ENCODE data around the gene FAR1.

FAR1 gene

DNA sequence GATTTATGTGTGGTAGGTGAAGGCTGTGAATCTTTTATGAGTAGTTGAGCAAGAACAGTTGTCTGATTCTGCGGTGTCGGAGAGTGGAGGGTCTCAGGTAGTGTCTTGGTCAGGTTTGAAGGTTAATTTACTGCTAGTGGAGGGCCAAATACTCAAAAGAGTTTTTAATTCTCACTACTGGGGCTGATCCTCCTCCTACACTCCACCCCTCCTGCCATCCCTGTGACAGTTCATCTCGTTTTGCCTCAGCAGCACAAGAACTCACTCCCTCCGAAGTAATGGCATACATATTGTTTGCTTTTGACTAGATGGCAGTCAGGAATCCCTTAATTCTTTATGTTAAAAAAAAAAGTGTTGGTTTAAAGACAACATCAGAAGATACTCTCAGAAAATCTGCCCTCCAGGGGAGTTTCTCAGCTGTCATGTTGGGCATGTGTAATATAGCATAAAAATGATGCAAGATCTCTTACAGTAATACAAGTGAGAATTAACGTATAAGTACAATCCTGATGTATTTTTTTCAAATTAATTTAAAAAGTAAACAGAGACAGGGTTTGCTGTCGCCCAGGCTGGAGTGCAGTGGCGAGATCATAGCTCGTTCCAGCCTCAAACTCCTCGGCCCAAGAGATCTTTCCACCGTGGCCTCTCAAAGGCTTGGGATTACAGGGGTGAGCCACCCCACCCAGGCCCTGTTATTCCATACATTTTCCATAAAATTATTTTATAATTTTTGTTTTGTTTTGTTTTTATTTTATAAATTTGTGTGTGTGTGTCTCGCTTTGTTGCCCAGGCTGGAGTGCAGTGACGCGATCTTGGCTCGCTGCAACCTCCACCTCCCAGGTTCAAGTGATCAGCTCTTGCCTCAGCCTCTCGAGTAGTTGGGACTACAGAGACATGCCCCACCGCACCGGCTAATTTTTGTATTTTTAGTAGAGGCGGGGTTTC is 1.3 kb downstream of the FAR1 start:
- in situ Hi-C loops (cut with HindIII; ENCODE audit: low sequenced_read_pairs), result no loop called here

GRCh38 chr11:13672576-13673210 is 4.2 kb downstream of the FAR1 start:
- in situ Hi-C loops (cut with HindIII; ENCODE audit: low sequenced_read_pairs), result no loop called here

DNA sequence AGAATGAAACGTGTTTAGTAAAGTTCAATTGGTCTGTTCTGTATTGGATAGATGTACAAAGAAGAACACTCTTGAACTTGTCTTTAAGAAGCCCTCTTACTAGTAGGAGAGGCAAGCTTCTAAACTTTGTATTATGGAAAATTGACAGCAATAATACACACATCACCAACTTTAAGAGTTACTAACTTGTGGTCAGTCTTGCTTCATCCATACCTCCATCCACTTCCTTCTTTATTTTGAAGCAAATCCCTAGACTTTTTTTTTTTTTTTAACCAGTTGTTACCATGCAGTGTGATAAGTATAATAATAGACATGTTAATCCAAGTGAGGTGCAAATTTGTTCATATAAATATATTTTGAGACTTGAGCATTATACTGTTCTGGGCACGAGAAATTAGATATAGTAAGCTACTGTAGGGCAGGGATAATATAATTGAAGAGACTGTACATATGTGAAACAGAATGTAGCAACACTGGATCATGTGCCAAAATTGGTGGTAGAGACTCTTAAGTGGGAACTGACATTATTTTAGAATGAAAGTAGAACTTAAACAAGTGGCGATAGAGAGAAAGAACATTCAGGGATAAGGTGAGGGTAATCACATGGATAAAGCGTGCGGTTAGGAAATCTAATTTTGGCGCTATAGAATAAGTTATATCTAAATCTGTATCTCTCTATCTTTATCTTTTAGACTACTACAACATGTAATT is 6.5 kb downstream of the FAR1 start:
- in situ Hi-C loops (cut with HindIII; ENCODE audit: low sequenced_read_pairs), result no loop called here

DNA sequence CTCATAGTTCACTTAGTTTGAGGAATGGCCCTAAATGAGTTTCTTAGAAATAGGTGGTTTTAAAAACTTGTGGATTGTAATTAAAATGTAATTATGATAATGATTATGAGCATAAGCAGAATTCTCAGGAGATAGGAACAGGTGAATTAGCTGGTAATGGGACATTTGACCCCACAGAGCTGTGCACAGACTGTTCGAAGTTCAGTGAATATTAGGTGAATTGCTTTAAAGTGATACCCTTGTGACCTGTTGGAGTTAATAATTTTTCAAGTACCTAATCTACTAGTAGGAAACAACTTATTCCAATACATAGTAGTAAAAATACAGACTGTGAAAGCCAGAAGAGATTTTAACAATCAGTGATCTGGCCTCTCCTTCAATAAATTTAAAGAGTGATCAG is 8.1 kb downstream of the FAR1 start:
- in situ Hi-C loops (cut with HindIII; ENCODE audit: low sequenced_read_pairs), result no loop called here

DNA sequence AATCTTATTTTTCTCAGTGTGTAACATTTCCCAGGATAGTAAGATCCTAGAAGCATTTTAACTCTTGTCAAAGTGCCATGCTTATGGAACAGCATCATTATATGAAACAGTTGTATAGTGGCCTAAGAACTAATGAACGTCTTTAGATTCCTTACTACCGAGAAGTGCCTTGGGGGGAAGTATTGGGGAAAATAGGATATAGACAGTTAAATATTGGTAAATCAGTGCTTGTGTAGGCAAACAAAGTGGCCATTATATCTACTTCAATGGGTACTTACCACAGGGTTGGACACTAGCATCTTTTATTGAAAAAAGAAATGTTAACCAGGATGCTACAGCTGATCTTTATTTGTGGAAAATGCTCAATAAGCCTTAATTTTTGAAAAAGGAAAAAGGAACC is 11.3 kb downstream of the FAR1 start:
- in situ Hi-C loops (cut with HindIII; ENCODE audit: low sequenced_read_pairs), result no loop called here

DNA sequence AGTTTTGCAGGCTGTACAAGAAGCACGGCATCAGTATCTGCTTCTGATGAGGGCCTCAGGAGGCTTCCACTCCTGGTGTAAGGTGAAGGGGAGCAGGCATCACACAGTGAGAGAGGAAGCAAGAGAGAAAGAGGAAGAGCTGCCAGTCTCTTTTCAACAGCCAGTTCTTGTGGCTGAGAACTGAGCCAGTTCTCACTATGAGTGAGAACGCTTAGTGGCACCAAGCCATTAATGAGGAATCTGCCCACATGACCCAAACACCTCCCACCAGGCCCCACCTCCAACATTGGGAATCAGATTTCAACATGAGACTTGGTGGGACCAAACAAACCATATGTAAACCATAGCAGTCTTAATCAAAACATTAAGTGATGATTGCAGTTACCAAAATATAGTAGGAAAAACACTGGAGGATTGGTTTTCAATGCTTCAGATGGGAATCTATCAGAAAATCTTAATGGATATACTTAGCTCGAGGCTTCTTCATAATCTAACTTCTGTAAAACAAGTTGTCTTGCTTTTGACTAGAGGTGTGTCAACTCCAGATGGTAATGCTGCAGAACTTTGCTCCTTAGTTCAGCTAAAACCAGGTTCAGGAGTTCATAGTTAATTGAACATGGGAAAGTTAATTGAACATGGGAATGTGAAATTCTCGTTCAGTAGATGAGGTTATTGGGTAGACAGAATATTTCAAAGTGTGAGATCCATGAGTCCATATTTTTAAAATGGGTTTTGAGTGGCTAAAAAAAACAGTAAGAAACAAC is 12.2 kb downstream of the FAR1 start:
- in situ Hi-C loops (cut with HindIII; ENCODE audit: low sequenced_read_pairs), result no loop called here

DNA sequence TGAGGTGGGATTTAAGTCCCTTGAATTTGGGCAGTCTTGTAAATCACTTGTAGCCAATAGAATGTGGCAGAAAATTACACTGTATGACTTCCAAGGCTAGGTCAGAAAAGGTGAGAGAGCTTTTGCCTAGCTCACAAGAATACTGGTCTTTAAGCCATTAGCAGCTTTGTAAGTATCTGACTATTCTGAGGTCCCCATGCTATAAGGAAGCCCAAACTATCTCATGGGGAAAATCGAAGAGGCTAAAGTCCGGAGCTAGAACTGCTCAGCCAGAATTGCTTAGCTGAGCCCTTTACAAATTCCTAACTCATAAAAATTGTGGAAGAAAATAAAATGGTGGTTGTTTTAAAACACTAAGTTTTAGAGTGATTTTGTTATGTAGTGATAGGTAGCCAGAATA is 13.0 kb downstream of the FAR1 start:
- in situ Hi-C loops (cut with HindIII; ENCODE audit: low sequenced_read_pairs), result no loop called here

DNA sequence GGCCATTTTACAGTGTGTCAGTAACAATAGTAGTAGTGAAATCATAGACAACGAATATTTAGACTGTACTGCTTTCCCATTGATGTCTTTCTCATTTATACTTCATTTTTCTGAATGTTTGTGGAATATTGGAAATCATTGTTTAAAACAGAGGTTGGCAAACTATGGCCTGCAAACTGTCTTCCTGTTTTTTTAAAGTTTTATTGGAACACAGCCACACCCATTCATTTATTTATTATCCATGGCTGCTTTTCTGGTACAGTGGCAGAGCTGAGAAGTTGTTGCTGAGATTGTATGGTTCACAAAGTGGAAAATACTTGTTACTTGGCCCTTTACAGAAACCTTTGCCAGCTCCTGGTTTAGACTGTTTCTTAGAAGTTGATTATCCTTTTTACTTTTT is 13.7 kb downstream of the FAR1 start:
- in situ Hi-C loops (cut with HindIII; ENCODE audit: low sequenced_read_pairs), result no loop called here

GRCh38 chr11:13685461-13686108 is 17.1 kb downstream of the FAR1 start:
- in situ Hi-C loops (cut with HindIII; ENCODE audit: low sequenced_read_pairs), result no loop called here

DNA sequence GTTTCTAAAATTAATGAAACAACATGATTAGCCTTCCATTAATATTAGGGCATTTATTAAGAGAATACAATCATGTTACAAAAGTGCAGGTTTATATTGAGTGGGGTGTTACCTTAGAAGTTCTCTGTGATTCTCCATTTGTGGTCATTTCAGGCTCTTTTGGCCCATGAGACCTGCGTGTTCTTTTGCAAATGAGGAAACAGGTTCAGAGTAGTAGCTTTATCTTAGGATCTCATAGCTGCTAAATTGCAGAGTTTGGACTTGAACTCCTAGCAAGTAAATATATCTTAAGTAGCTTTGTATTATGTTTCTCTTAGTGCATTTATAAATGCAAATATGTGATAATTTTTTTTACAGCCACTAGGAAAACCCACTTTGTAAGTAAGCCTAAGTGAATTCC is 18.3 kb downstream of the FAR1 start:
- in situ Hi-C loops (cut with HindIII; ENCODE audit: low sequenced_read_pairs), result no loop called here

DNA sequence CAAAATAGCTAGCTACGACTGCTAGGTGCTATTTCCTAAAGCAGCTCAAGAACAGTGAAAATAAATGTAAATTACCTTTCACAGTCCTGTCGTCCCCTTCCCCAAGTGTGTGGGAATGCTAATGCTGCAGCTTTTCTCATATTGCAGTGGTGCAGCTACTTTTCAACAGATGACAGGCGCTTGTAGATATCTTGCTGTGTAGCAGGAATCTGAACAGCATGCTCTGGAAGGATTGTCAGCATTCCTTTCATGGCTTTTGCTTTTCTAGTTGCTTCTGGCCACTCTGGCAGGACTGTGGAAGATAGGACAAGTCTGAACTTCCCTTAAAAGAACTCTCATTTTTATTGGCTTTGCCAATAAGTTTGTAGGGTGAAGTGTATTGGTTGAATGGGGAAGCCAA is 18.8 kb downstream of the FAR1 start:
- in situ Hi-C loops (cut with HindIII; ENCODE audit: low sequenced_read_pairs), result no loop called here

- in situ Hi-C loops (cut with HindIII; ENCODE audit: low sequenced_read_pairs), result no loop called here
These were observed 22.9 kb downstream of the FAR1 start for GRCh38 chr11:13691286-13691899.

DNA sequence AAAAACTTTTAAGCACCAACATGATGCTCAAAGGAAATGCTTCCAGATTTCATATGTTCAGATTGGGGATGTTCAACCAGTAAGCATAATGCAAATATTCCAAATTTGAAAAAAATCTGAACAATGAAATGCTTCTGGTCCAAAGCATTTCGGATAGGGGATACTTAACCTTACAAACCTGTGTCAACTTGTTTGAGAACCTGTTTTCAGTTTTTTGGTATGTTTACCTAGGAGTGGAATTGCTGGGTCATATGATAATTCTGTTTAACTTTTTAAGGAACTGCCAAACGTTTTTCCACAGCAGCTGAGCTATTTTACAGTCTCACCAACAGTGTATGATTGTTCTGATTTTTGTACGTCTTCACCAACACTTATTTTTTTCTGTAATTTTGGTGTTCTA is 23.7 kb downstream of the FAR1 start:
- in situ Hi-C loops (cut with HindIII; ENCODE audit: low sequenced_read_pairs), result no loop called here

DNA sequence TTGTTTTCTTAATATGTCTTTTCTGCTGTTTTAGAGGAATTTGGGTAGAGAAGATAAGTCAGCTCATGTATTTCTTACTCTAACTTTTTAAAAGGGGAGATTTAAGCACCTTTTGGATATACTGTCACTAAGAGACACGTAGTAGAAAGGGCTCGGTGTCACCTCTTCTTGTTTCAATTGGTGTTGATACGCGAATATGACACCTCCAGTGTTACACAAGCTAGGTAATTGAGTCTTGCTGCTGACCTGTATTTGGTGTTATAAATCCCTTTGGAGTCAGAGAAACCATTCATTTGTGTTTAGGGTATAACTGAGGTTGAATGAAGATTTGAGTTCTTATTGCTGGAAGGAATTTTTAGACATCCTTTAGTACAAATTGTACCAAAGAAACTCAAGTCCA is 25.6 kb downstream of the FAR1 start:
- in situ Hi-C loops (cut with HindIII; ENCODE audit: low sequenced_read_pairs), result no loop called here

DNA sequence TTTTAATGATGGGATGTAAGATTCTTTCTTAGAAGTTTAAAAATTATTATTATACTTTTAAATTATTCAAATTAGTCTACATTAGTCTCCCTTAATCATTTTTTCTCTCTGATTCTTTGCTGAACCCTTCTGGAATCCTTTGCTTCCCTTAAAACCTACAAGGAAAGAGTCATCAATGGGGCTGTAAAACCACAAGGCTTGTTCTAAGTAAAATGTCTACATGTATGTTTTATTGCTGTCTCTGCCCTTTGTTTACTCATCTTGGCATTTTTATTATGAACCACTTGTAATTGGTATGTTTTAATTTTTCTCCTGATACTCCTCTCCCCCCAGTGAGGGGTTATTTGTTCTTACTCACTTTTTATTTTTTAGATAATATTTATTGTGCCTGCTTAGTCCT is 27.4 kb downstream of the FAR1 start:
- in situ Hi-C loops (cut with HindIII; ENCODE audit: low sequenced_read_pairs), result no loop called here

DNA sequence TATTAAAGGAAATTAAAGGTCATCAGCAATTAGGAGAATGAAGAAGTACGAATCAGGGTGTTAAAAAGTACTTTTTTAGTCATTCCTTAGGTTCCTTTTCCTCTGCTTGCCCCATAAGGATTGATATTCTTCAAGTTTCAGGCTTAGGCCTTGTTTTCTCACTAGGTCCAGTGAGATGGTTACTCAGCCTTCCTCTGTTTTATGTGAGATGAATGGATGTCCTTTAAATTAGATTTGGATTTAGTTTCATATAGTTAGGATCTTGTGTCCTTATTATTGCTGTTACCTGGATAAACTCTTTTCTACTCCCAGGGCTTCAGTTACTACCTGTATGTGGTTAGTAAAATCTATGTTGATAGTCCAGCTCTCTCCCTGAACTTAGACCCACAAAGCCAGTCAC is 29.2 kb downstream of the FAR1 start:
- in situ Hi-C loops (cut with HindIII; ENCODE audit: low sequenced_read_pairs), result no loop called here

DNA sequence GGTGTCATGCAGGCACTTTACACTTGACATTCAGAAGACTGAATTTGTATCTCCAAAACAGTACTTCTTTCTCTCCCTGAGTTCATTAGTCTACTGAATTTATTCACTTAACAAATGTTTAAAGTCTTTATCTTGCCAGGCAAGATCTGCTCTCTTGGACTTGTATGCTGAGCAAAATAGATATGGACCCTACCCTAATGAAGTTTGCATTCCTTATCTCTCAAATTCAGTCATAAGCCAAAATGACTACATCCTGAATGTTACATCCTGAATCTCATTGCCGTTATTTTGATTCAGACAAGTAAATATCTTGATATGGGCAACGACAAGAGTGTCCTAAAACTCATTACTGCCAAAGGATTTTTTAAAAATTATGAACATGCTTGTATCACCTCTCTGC is 29.7 kb downstream of the FAR1 start:
- in situ Hi-C loops (cut with HindIII; ENCODE audit: low sequenced_read_pairs), result no loop called here

DNA sequence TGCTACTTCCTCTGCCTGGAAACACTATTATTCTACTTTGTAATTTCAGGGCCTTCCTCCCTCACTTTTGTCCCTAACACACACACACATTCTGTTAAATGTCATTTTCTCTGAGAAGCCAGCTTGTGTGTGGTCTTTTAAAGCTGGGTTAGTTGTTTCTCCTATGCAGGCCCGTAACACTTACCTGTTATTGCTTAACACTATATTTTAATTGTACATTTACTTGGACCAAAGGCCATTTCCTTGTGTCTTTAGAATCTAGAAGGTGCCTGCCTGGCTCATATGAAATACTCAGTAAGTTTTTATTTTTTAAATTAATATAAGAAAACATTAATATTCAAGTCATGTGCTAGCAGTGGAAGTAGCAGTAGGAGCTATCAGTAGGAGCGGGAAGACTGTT is 30.6 kb downstream of the FAR1 start:
- in situ Hi-C loops (cut with HindIII; ENCODE audit: low sequenced_read_pairs), result no loop called here

- in situ Hi-C loops (cut with HindIII; ENCODE audit: low sequenced_read_pairs), result no loop called here
These were observed 31.4 kb downstream of the FAR1 start for GRCh38 chr11:13699870-13700269.

DNA sequence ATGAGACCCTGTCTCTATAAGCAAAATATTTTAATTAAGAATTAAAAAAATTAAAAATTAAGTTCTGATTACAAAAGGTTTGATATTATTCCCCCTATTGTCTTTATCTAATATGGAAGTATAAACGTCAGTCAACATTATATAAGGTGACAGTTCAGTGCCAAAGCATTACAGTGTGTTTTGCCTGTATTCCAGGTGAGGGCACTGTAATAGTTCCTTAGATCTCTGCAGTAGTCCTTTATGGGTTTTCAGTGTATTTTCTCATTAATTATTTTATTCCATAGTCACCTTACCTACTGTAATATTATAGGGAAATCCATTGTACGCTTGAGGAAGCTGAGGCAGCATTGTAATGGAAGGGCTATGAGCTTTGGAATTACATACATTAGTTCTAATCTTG is 33.0 kb downstream of the FAR1 start:
- in situ Hi-C loops (cut with HindIII; ENCODE audit: low sequenced_read_pairs), result no loop called here
